GM12891 (cell line): ENCODE data around the gene FBXL3.
"Not testable (repeated sequence)": the region's sequence is repeated elsewhere in the genome, so short reads cannot be mapped to it uniquely, and the experiment has no call there.

Experiments
- POLR2A ChIP-seq: IDR thresholded peaks from 2 replicates; pipeline ENCODE4 v1.6.1; 2011; ENCODE audit warnings: low read depth, low read length, control low read depth
- POLR2AphosphoS5 ChIP-seq: IDR thresholded peaks from 2 replicates; pipeline ENCODE4 v1.6.1; 2011; ENCODE audit warnings: low read depth, low read length, control low read depth

- TF ChIP-seq POLR2AphosphoS5, POLR2A: not testable (repeated sequence)
Observed at GRCh38 chr13:77009719-77010118, 17.2 kb downstream of the FBXL3 start.
